ENCODE measurements around the gene SSBP3. TPM values are rescaled to one million over a fixed set of nuclear protein-coding genes. Genes with fewer than 3 reads are reported as not detected.

The SSBP3 gene
- total RNA-seq, 1 experiment from 2014 or later = 37.5 TPM

GRCh38 chr1:54384918-54385726, 21.1 kb downstream of the SSBP3 start:
- no peak overlapping the region for H2AFZ ChIP-seq (ENCODE audit: low read depth, low read length, poor library complexity, severe bottlenecking)
- H3K36me3 ChIP-seq (ENCODE audit: control insufficient read depth in 1 of 2, insufficient read depth in 2 of 2, low read length in 2 of 2) = no peaks in the 10 kb centered on the region
- ChIA-PET POLR2A (no interaction called here), CTCF (no interaction called here), RAD21 (ENCODE audit: low non-redundant PET in 1 of 2, low total read pairs in 2 of 2, uncharacterized antibody in 2 of 2, unreplicated experiment in 2 of 2) (no interaction called here)
- H3K27ac ChIP-seq (ENCODE audit: low read depth, low read length) = no peak overlapping the region
- no peak overlapping the region for H3K4me2 ChIP-seq (ENCODE audit: low read length)
- no peaks in the 10 kb centered on the region for H4K20me1 ChIP-seq (ENCODE audit: insufficient read depth)
- DNase-seq (ENCODE audit: low read depth, low spot score) (no peak), ATAC-seq (no peak)
- no peaks in the 10 kb centered on the region for H3K9me2 ChIP-seq (ENCODE audit: insufficient read depth)
- no peaks in the 10 kb centered on the region for H3K79me2 ChIP-seq (ENCODE audit: insufficient read depth, low read length)
- BruUV-seq (replicated peaks) = no TSS peak
- peaks cover 0 to 4% of the 10 kb centered on the region in 2 experiments; a peak in 2 of 4 replicates for H3K4me1 ChIP-seq (ENCODE audit: control insufficient read depth in 1 of 2, insufficient read depth in 2 of 2, low read length in 2 of 2)
- no peak overlapping the region for H3K4me3 ChIP-seq (replicated peaks in 1 of 2; ENCODE audit: low read depth in 1 of 2, low read length in 2 of 2)
- intact Hi-C loops (cut with micrococcal nuclease) = no loop called here
- TF ChIP-seq, protein P1, sequence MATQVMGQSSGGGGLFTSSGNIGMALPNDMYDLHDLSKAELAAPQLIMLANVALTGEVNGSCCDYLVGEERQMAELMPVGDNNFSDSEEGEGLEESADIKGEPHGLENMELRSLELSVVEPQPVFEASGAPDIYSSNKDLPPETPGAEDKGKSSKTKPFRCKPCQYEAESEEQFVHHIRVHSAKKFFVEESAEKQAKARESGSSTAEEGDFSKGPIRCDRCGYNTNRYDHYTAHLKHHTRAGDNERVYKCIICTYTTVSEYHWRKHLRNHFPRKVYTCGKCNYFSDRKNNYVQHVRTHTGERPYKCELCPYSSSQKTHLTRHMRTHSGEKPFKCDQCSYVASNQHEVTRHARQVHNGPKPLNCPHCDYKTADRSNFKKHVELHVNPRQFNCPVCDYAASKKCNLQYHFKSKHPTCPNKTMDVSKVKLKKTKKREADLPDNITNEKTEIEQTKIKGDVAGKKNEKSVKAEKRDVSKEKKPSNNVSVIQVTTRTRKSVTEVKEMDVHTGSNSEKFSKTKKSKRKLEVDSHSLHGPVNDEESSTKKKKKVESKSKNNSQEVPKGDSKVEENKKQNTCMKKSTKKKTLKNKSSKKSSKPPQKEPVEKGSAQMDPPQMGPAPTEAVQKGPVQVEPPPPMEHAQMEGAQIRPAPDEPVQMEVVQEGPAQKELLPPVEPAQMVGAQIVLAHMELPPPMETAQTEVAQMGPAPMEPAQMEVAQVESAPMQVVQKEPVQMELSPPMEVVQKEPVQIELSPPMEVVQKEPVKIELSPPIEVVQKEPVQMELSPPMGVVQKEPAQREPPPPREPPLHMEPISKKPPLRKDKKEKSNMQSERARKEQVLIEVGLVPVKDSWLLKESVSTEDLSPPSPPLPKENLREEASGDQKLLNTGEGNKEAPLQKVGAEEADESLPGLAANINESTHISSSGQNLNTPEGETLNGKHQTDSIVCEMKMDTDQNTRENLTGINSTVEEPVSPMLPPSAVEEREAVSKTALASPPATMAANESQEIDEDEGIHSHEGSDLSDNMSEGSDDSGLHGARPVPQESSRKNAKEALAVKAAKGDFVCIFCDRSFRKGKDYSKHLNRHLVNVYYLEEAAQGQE (IDR thresholded peaks at IDR 0.05; ENCODE audit: low read depth) = no peak
- no peak for TF ChIP-seq SP1 (IDR thresholded peaks at IDR 0.05; ENCODE audit: low read depth)
- no peak for TF ChIP-seq TCF7L2 (IDR thresholded peaks at IDR 0.05; ENCODE audit: borderline replicate concordance, extremely low read depth, insufficient read depth, insufficient read length)
- no peak for TF ChIP-seq ZFX (IDR thresholded peaks at IDR 0.05)
- no peak for TF ChIP-seq ELF1 (IDR thresholded peaks at IDR 0.05; ENCODE audit: borderline replicate concordance, low read depth)
- no peak for TF ChIP-seq RAD21 (IDR thresholded peaks at IDR 0.05; ENCODE audit: low read depth)
- TF ChIP-seq CEBPB (IDR thresholded peaks at IDR 0.05; ENCODE audit: low read depth) = no peak
- TF ChIP-seq YY1 (IDR thresholded peaks at IDR 0.05; ENCODE audit: extremely low read depth, insufficient replicate concordance, low read depth, low read length) = no peak
- TF ChIP-seq, protein P2, sequence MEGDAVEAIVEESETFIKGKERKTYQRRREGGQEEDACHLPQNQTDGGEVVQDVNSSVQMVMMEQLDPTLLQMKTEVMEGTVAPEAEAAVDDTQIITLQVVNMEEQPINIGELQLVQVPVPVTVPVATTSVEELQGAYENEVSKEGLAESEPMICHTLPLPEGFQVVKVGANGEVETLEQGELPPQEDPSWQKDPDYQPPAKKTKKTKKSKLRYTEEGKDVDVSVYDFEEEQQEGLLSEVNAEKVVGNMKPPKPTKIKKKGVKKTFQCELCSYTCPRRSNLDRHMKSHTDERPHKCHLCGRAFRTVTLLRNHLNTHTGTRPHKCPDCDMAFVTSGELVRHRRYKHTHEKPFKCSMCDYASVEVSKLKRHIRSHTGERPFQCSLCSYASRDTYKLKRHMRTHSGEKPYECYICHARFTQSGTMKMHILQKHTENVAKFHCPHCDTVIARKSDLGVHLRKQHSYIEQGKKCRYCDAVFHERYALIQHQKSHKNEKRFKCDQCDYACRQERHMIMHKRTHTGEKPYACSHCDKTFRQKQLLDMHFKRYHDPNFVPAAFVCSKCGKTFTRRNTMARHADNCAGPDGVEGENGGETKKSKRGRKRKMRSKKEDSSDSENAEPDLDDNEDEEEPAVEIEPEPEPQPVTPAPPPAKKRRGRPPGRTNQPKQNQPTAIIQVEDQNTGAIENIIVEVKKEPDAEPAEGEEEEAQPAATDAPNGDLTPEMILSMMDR (IDR thresholded peaks at IDR 0.05 in 2 of 3, conservative IDR thresholded peaks at IDR 0.05 in 1 of 3; ENCODE audit: borderline replicate concordance in 1 of 3, insufficient read depth in 1 of 3, low read depth in 2 of 3, low read length in 2 of 3) = no peak
- no peaks in the 10 kb centered on the region for H3K9me3 ChIP-seq (ENCODE audit: control insufficient read depth in 1 of 2, insufficient read depth in 1 of 2, low read depth in 1 of 2, low read length in 2 of 2)
- H3K9ac ChIP-seq (ENCODE audit: low read length) = no peak overlapping the region
- H3K27me3 ChIP-seq (ENCODE audit: insufficient read depth, low read length) = no peaks in the 10 kb centered on the region
